ENCODE data around the gene APOBEC2.

DNA sequence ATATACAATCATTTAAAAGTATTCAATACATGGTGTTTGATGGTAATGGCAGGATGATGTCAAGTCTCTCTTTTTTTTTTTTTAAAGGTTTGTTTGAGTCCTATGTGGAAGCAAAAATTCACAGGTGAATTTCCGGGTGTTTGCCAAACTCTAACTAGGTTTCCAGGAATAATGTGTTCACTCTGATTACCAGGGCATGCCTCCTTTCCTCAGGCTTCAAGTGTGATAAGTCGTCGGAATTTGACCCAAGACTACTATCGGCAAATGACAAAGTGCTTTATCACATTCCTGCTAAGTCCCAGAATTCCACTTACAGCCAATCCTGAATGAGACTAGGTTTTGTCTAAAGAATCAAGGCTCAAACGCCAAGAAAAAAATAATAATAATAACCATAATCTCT, 11.8 kb downstream of the APOBEC2 start:
- TF ChIP-seq POLR2A (conservative IDR thresholded peaks at IDR 0.05) = no peak
- TF ChIP-seq, protein P1, sequence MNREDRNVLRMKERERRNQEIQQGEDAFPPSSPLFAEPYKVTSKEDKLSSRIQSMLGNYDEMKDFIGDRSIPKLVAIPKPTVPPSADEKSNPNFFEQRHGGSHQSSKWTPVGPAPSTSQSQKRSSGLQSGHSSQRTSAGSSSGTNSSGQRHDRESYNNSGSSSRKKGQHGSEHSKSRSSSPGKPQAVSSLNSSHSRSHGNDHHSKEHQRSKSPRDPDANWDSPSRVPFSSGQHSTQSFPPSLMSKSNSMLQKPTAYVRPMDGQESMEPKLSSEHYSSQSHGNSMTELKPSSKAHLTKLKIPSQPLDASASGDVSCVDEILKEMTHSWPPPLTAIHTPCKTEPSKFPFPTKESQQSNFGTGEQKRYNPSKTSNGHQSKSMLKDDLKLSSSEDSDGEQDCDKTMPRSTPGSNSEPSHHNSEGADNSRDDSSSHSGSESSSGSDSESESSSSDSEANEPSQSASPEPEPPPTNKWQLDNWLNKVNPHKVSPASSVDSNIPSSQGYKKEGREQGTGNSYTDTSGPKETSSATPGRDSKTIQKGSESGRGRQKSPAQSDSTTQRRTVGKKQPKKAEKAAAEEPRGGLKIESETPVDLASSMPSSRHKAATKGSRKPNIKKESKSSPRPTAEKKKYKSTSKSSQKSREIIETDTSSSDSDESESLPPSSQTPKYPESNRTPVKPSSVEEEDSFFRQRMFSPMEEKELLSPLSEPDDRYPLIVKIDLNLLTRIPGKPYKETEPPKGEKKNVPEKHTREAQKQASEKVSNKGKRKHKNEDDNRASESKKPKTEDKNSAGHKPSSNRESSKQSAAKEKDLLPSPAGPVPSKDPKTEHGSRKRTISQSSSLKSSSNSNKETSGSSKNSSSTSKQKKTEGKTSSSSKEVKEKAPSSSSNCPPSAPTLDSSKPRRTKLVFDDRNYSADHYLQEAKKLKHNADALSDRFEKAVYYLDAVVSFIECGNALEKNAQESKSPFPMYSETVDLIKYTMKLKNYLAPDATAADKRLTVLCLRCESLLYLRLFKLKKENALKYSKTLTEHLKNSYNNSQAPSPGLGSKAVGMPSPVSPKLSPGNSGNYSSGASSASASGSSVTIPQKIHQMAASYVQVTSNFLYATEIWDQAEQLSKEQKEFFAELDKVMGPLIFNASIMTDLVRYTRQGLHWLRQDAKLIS (CRISPR knock-in tag; IDR thresholded peaks at IDR 0.05) = no peak
- TF ChIP-seq CEBPB (tag; IDR thresholded peaks at IDR 0.05) = no peak
- TF ChIP-seq CTCF (IDR thresholded peaks at IDR 0.05 in 2 of 3, conservative IDR thresholded peaks at IDR 0.05 in 1 of 3; ENCODE audit: insufficient read depth in 2 of 3, low read depth in 1 of 3, low read length in 3 of 3) = no peak
- no peak for TF ChIP-seq ZNF589 (CRISPR knock-in tag; IDR thresholded peaks at IDR 0.05; ENCODE audit: low read depth)

Measured in K562 (cell line).